ENCODE results near the gene OTUD7B. TPM values are rescaled to one million over a fixed set of nuclear protein-coding genes. Genes with fewer than 3 reads are reported as not detected.
A peak's percentile ranks its signal among the peaks of the same experiment; 100 is the strongest.

Gene OTUD7B
- total RNA-seq, 2 experiments from 2014 or later, result 16.1 to 17.3 TPM

- Mint-ChIP-seq H3K27me3 (peaks cover 2% of the 10 kb centered on the region), H3K4me1 (ENCODE audit: low read depth) (peaks cover 7% of the 10 kb centered on the region), H3K4me3 (no peak overlapping the region), H3K27ac (no peak overlapping the region), H3K9me3 (no peaks in the 10 kb centered on the region), H3K36me3 (ENCODE audit: low read depth) (no peaks in the 10 kb centered on the region)
- intact Hi-C loops (cut with micrococcal nuclease), result loop anchor here (2.0 kb wide), 1 partner anchor 38 kb away; the partner anchor contains the start of gene SF3B4
- ATAC-seq (peak; percentile 40), DNase-seq (peak; percentile 91)
- POLR2A ChIA-PET, result interaction anchor here (0.6 to 6.8 kb wide), 30 partner anchors 8 to 436 kb away, joined by 3 to 325 read pairs (median 8); partner anchors contain the start of genes ANP32E, BOLA1, OTUD7B and PLEKHO1
- CTCF ChIA-PET, result interaction anchor here (0.7 to 2.6 kb wide), 12 partner anchors 18 to 299 kb away, joined by 3 to 13 read pairs (median 3); partner anchors contain the start of gene VPS45
- peak; percentile 52 for TF ChIP-seq CTCF (IDR thresholded peaks at IDR 0.05)
Observed at GRCh38 chr1:149888247-149888998, 122.1 kb downstream of the OTUD7B start.

Other genes starting within 250 kb of the OTUD7B start
- gene FCGR1A, start 228.0 kb downstream of the OTUD7B start, total RNA-seq, result not detected
- 10 to 100 TPM; 25.1 to 28.8 TPM for gene BOLA1, start 111.2 kb downstream of the OTUD7B start, total RNA-seq
- gene SV2A, start 92.9 kb downstream of the OTUD7B start, total RNA-seq, result 1 to 10 TPM; 8.2 to 9.1 TPM
- 10 to 100 TPM; 67.1 to 67.6 TPM for gene SF3B4, start 82.9 kb downstream of the OTUD7B start, total RNA-seq
- gene MTMR11, start 73.8 kb downstream of the OTUD7B start, total RNA-seq, result under 1 TPM; 0.51 to 0.86 TPM
- gene VPS45, start 57.0 kb upstream of the OTUD7B start, total RNA-seq, result 10 to 100 TPM; 19.4 to 22.8 TPM
- 10 to 100 TPM; 18.2 to 19.0 TPM for gene PLEKHO1, start 139.2 kb upstream of the OTUD7B start, total RNA-seq
- 100 to 1,000 TPM; 174 to 185 TPM for gene ANP32E, start 225.4 kb upstream of the OTUD7B start, total RNA-seq
- not detected for gene CA14, start 247.0 kb upstream of the OTUD7B start, total RNA-seq

Measured in activated CD8-positive, alpha-beta T cell treated with anti-CD3 and anti-CD28 coated beads for 36 hours (primary cell).